Stimulated activated CD4-positive, alpha-beta T cell treated with anti-CD3 and anti-CD28 coated beads, TNF-alpha, amount 100 ng/mL, for 24 hours (primary cell): ENCODE data around the gene DUSP12.
A peak's percentile ranks its signal among the peaks of the same experiment; 100 is the strongest.
"Not testable (repeated sequence)": the region's sequence is repeated elsewhere in the genome, so short reads cannot be mapped to it uniquely, and the experiment has no call there.

Source experiments
- DNase-seq, 3 experiments: peaks; one replicate each; pipeline ENCODE4 v3.0.0-alpha.2; 2020; ENCODE audit warnings: low read depth in 3 of 3

The DUSP12 gene, protein sequence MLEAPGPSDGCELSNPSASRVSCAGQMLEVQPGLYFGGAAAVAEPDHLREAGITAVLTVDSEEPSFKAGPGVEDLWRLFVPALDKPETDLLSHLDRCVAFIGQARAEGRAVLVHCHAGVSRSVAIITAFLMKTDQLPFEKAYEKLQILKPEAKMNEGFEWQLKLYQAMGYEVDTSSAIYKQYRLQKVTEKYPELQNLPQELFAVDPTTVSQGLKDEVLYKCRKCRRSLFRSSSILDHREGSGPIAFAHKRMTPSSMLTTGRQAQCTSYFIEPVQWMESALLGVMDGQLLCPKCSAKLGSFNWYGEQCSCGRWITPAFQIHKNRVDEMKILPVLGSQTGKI

DNA sequence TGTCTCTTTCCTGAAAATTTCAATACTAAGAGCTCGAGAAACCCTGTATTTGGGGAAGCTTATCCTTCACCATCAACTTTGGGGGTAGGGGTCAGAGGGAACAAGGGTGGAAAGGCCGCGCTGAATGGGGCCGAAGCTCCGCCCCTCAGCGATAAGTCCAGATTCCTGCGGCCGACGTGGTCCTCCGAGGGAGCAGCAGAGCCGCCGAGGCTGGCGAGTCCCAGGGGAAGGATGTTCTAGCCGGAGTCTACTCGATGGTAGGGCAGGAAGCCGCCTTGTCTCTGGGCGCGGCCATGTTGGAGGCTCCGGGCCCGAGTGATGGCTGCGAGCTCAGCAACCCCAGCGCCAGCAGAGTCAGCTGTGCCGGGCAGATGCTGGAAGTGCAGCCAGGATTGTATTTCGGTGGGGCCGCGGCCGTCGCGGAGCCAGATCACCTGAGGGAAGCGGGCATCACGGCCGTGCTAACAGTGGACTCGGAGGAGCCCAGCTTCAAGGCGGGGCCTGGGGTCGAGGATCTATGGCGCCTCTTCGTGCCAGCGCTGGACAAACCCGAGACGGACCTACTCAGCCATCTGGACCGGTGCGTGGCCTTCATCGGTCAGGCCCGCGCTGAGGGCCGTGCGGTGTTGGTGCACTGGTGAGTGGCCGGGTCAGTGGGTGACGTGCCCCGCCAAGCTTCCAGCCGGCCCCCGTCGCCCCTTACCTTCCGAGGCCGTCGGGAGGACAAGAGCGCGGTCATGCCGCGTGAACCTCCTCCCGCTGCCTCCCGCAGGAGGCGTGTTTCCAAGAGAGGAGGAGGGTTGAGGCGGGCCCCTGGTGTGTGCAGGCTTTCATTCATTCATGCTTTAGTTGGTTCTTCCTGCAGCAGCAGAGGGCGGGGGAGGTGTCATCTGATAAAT lies at the start of gene DUSP12:
Gene DUSP12, plus strand, starts transcription at position 278 of the 899 bp plus-strand sequence. Its CDS starts 16 bp downstream, at position 294.
- DNase-seq: peak; percentile 79 to 86 (median 79)

DNA sequence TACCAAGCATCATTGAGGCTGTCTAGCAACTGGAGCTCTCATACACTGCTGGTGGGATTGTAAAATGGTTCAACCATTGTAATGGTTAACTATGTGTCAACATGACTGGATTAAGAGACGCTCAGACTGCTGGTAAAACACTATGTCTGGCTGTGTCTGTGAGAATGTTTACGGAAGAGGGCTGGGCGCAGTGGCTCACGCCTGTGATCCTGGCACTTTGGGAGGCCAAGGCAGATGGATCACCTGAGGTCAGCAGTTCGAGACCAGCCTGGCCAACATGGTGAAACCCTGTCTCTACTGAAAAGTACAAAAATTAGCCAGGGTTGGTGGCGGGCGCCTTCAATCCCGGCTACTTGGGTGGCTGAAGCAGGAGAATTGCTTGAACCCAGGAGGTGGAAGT lies 47.3 kb upstream of the DUSP12 start:
- no peak for DNase-seq

DNA sequence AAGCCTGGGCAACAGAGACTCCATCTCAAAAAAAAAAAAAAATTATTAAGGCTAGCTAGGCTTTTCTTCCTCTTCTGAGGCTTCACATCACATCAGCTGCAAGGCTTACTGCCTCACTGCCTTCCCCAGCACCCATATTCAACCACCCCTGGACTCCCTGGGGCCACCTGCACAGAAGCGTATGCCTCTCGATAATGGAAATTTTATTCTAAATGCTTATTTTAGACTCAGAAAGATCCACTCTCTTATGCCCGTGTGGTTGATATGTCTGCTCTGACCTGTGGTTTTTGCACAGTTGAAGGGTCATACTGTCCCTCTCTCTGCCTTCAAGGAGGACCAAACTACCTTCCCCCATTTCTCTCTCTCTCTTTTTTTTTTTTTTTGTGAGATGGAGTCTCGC lies 44.0 kb upstream of the DUSP12 start:
- no peak for DNase-seq

DNA sequence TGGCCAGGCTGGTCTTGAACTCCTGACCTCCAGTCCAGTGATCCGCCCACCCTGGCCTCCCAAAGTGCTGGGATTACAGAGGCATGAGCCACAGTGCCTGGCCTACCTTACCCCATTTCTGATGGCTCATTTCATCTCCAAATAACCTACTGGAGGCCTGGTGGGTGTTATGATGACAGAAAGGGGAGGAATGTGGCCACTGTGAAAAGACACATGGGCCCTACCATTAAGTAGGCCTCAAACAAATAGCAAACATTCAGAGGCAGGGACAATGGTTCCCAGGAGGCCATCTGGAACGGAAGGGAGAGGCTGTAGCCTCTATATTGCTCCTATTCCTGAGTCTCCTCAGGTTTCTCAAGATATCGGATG lies 43.5 kb upstream of the DUSP12 start:
- DNase-seq: no peak

DNA sequence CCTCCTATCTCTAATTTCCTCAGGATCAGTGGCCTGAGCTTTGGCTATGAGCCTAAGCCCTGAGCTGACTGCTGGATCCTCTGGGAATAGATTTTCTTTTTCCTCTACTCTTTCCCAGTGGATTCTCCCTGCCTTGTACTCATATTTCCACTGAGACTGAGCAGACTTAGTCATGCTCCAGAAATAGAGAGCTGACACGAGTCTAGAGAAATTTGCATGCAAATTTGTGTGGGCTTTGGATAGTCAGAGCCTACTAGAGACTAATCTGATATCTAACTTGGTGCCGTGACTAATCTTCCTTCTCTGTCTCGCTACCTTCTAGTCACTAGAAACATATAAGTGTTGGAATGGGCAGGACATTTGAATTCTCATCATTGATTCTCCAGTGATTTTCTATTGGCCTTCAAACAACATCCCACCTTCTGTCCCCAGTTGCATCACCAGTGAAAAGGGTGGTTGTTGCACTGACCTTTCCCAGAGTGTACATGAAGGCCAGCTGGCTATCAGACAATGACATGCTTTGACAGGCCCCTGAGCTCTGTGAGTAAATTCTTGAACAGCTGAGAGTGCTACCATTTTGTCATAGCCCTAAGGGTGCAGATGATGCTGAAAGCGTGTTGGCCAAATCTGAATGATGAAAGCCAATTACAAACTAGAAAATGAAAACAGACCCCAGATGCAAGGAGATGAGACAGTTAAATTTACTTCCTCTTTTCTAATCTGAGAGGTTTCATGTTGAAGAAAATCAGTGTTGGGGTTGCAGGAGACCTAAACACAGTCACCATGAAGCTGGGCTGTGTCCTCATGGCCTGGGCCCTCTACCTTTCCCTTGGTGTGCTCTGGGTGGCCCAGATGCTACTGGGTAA lies 42.9 kb upstream of the DUSP12 start, which contains the start of gene FCRLA:
Gene FCRLA, plus strand, starts transcription at position 748 of the 866 bp plus-strand sequence. Its CDS starts 36 bp downstream, at position 784.
- DNase-seq: no peak

DNA sequence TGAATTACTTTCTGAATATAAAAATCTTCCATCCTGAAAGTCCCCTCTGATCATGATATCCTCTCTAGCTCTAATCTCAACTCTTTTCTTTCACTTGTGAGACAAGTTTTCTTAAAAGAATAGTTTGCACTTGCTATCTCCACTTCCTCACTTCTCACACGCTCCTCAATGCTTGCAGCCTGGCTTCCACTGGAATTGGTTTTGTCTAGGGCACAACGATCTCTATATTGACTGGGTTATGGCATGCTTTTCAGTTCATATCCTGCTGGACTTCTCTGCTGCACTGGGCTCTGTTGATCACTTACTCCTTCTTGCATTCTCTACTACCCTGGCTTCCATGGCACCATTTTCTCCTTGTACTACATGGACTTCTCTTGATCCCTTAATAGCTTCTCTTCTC lies 42.1 kb upstream of the DUSP12 start:
- no peak for DNase-seq

DNA sequence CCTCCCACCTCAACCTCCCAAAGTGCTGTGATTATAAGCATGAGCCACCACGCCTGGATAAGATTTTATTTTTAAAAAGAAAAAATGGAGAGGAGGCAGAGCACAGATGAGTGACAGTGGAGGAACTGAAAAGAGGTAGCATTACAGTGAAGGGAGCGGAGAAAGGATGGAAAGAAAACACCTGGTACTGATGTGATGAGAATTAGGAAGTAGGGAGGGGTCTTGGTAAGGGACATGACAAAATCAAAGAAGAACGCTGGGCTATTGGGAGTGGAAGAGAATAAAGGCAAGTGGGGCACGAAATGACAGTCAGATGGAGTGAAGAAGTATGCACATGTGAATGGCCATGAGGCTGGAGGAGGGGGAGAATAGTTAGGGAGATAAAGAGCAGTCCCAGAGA lies 40.2 kb upstream of the DUSP12 start:
- DNase-seq: no peak

DNA sequence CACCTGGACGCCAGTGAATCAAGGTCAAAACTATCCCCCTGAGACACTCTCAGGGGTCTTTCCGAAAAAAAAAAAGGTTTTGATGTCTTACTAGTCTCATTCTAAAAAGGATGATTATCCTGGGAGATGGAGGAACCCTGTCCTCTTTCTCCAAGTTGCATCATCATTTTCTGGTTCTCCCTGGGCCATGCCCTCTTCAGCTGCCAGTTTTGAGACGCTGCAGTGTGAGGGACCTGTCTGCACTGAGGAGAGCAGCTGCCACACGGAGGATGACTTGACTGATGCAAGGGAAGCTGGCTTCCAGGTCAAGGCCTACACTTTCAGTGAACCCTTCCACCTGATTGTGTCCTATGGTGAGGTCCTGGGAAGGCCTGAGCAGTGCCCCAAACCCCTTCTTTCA lies 39.0 kb upstream of the DUSP12 start:
- DNase-seq: no peak

DNA sequence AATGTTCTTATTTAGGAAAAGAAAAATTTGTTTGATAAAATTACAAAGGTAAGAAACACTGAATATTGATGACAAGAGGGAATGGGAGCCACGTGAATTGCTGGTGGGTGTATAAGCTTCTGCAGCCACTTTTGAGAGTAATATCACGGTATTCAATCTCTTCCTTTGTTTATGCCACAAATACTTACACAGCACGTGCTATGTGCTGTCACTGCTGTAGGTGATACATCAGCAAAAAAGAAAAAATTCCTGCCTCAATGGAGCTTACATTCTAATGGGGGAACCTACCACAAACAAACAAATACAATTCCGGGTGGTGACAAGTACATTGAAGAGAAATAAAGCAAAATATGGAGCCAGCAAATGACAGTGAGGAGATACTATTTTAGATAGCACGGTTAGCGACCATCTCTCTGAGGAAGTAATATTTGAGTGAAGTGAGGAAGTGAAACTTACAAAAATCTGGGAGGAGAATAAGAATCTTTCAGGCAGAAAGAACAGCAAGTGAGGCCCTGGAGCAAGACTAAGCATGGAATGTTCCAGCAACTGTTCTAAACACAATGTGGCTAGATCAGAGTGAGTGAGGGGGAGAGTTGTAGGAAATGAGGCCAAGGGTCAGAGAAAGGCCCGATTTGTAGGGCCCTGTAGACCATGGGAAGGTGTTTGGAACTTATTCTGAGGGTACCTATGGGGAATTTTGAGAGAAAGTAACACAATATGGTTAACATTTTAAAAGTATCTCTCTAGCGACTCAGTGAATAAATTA lies 30.8 kb upstream of the DUSP12 start:
- DNase-seq: no peak

DNA sequence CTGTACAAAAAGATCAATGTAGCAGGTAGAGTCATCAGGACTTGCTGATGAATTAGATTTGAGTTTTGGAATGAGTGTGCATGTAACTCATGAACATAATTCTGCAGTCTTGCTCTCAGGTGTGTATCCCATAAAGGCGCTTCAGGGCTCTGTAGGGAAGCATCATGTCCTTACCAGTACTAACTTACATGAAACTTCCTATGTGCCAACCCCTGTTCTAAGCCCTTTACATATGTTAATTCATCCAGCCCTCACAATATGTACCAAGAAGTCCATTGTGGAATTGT lies 30.3 kb upstream of the DUSP12 start:
- DNase-seq: no peak

DNA sequence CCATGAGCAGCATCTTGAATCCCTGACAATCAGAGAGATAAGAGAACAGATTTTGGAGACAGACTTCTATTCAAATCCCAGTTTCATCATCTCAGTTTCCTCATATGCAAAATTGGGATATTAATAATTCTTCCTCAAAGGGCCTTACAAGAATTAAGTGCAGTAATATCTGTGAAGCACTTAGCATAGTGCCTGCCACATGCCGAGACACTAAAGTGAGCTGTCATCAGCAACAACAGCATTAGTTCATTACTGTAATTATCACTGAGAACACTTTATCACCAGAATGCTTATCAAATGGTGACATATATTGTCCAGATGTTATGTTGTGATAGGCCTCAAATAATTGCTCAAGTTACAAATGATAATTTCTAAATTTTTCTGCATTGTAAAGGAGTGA lies 29.2 kb upstream of the DUSP12 start:
- DNase-seq: no peak

DNA sequence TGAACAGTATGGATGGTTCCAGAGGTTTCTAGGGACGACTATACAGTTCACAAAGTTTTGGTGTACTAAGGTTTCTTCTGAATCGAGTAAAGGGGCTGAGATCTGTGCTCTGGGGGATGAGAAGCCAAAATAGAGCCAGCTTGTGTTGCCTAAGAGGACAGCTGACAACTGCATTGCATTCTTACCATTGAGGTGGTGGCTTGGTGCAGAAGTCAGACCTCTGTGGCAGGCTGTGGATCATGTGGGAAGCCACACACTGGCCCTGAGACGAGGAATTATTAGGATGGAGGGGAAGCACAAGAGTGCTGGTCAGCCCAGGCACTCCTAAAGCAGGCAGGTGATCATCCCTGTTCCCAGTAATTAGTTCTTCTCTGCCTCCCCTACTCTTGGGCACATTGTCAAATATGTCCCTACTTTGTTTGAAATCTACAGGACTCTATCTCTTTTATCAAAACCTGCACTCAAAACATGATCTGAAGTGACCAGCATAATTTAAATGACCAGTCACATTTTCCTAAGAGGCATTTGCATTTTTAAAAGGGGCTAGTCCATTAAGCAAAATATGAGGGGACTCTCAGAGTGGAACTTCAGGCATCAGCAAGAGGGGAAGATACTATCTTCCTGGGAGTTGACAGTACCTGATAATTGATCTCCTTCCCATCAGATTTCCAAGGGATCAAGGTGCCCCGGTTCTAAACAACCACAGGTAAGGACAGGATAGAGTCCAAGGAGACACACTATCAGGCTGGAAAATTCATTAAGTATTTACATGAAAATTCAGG lies 28.4 kb upstream of the DUSP12 start, which contains the start of gene FCRLB:
Gene FCRLB, plus strand, starts transcription at position 589 of the 782 bp plus-strand sequence. CDS start 1,129 bp downstream, outside the sequence.
- DNase-seq: no peak

DNA sequence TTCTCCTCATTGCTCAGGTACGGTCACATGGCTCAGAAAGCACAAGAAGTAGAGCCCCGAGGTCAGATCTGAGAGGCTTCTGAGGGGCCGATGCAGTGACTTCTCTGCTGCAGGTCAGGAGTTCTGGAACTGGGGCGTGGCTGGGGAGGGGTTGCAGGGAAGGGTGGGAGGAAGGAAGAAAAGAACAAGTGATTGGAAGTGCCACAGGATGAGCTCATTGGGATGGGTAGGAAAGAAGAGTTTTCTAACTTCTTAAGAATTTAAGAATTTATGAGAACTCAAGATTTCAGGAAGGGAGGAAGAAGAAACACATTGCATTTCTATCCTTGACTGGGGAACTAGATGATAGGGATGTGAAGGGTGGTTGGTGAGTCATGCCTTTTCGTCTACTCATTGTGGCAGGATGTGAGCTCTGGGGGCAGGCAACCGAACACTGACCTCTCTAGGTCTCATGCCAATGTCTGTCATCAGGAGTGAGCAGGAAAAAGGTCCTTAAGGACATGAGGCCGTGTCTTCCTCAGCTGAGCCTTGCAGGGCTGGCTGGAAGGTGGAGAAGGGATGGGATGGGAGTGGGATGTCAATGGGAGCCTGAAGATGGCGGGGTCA lies 27.7 kb upstream of the DUSP12 start:
- DNase-seq: no peak

DNA sequence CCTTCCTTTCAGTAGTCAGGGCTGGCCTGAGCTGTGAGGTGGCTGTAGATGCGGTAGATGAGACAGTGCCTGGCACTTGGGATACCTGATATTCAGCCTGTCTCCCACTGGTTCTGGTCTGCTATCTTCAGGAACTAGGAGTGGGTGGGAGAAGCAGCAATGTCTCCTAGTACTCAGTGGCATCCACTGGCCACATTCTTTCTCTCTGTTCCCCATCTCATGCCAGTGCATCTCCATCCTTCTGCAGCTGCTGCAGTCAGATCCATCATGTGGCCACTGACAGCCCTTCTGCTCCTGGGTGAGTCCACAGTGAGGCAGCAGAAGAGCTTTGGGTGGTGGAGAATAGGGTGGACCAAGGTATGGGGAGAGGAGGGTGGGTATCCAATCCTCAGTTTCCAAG lies 27.2 kb upstream of the DUSP12 start:
- no peak for DNase-seq

DNA sequence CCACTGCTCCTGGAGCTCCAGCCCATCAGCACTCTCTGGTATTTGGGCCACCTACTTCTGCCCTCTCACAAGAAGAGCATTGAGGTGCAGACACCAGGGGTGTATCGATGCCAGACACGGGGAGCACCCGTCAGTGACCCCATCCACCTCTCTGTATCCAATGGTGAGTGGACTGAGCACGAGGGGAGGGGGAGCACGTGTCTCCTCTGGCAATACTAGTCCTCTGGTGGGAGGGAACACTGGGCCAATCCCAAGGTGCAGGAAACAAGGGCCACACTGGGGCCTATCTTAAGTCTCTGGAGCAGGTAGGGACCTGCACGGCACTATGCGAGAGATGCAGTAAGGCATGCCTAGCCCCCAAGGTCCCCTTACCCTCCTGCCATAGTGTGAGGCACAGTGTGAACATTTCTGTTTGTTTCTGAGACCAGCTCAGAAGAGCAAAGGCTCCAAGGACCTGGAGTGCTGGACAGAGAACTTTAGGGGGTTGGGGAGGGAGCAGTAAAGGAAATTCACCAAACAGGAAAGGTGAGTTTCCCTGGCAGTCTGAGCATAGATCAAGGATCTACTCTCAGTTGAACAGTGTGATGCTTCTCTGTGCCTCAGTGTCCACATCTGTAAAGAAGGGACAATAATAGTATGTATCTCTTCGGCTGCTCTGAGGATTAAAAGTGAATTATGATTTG lies 26.0 kb upstream of the DUSP12 start:
- DNase-seq: no peak

DNA sequence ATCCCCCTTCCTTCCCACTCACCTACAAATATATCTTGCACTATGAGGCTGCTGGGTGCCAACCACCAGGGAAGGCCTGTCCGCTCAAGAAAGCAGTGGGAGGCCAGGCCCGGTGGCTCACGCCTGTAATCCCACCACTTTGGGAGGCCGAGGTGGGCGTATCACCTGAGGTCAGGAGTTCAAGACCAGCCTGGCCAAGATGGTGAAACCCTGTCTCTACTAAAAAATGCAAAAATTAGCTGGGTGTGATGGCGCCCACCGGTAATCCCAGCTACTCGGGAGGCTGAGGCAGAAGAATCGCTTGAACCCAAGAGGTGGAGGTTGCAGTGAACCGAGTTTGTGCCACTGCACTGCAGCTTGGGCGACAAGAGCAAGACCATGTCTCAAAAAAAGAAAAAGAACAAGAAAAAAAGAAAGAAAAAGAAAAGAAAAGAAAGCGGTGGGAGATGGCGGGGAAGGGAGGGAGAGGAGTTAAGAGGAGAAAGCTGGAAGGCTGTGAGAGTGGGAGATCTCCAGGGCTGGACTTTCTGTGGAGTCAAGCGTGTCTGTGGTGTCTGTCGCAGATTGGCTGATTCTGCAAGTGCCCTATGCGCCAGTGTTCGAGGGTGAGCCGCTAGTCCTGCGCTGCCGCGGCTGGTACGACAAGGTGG lies 24.2 kb upstream of the DUSP12 start:
- DNase-seq: not testable (repeated sequence)

DNA sequence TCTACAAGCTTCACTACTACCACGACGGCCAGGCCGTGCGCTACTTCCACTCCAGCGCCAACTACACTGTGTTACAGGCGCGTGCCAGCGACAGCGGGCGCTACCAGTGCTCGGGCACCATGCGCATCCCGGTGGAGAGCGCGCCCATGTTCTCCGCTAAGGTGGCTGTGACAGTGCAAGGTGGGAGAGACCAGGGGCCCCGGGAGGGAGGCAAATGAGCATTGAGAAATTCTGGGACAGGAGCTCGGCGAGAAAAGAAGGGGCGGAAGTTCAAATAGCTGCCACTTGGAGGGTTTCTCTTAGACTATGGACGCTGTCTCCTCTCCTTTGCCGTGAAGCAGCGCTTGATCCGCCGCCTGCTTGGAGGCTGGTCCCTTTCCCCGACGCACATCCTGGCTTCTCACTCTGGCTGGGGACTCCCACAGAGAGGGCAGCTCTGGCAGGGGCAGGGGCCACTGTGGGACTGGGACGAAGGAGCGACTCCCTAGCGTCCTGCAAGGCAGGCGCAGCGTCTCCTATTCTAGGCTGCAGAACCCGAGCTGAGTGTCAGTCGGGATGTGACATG lies 23.6 kb upstream of the DUSP12 start:
- no peak for DNase-seq

DNA sequence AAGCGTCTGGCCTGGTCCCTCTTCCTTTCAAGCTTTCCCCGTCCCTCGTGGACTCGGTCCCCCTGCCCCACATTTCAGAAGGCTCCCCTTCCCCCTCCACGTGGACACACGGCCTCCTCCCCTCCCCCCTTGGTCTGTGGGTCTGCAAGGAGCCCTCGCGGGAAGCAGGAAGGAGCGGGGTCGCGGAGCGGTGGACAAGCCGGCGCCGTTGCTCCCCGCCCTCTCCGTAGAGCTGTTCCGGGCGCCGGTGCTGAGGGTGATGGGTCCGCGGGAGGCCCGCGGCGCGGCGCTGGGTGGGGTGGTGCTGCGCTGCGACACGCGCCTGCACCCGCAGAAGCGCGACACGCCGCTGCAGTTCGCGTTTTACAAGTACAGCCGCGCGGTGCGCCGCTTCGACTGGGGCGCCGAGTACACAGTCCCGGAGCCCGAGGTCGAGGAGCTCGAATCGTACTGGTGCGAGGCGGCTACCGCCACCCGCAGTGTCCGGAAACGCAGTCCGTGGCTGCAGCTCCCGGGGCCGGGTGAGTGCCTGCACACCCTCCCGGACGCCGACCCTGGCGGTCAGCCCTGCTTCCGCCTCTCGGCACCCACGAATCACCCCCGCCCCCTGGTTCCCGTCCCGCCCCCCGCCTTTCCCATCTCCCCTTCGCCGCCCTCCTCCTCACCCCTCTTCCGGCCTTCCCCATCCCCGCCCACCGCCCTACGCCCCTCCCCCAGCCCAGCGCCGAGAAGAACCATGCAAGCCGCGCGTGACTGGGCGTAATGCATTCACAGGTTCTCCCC lies 22.9 kb upstream of the DUSP12 start:
- DNase-seq: peak in 2 of 3 experiments; percentile 37 to 63
